GM12878 (cell line): ENCODE results near the gene RXFP1.

Source experiments
- STAT1 ChIP-seq: fragments of 450-650 bp; conservative IDR thresholded peaks from 2 replicates; pipeline ENCODE4 v1.6.1; 2014; ENCODE audit warnings: antibody characterized with exemption, mild to moderate bottlenecking
- WRNIP1 ChIP-seq: IDR thresholded peaks from 2 replicates; pipeline ENCODE4 v1.6.1; 2011; ENCODE audit warnings: low read depth, low read length, improper control_type of control experiment, borderline replicate concordance
- YBX1 ChIP-seq: fragments of 450-650 bp; IDR thresholded peaks from 2 replicates; pipeline ENCODE4 v1.6.1; 2016; ENCODE audit warnings: antibody characterized with exemption
- TF ChIP-seq, protein P1 (sequence below): IDR thresholded peaks from 2 replicates; pipeline ENCODE4 v1.6.1; 2011; ENCODE audit warnings: low read depth, low read length, improper control_type of control experiment, borderline replicate concordance
- TF ChIP-seq, protein P2 (sequence below), 3 experiments: IDR thresholded peaks in 2 of 3; conservative IDR thresholded peaks in 1 of 3; 2 replicates each; pipeline ENCODE4 v1.5.1; 2011; ENCODE audit warnings: low read depth in 3 of 3, low read length in 3 of 3, mild to moderate bottlenecking in 3 of 3, control low read depth in 2 of 3, moderate library complexity in 2 of 3, inconsistent platforms in 1 of 3, mixed read lengths in 1 of 3; ENCODE audit not compliant: control insufficient read depth in 2 of 3, insufficient read depth in 1 of 3; ENCODE audit errors: extremely low read depth in 1 of 3

GRCh38 chr4:158649111-158649680, 127.5 kb downstream of the RXFP1 start:
- TF ChIP-seq STAT1 (no peak), YBX1 (no peak), WRNIP1 (no peak)
- TF ChIP-seq, protein P1, sequence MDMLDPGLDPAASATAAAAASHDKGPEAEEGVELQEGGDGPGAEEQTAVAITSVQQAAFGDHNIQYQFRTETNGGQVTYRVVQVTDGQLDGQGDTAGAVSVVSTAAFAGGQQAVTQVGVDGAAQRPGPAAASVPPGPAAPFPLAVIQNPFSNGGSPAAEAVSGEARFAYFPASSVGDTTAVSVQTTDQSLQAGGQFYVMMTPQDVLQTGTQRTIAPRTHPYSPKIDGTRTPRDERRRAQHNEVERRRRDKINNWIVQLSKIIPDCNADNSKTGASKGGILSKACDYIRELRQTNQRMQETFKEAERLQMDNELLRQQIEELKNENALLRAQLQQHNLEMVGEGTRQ: no peak
- TF ChIP-seq, protein P2, sequence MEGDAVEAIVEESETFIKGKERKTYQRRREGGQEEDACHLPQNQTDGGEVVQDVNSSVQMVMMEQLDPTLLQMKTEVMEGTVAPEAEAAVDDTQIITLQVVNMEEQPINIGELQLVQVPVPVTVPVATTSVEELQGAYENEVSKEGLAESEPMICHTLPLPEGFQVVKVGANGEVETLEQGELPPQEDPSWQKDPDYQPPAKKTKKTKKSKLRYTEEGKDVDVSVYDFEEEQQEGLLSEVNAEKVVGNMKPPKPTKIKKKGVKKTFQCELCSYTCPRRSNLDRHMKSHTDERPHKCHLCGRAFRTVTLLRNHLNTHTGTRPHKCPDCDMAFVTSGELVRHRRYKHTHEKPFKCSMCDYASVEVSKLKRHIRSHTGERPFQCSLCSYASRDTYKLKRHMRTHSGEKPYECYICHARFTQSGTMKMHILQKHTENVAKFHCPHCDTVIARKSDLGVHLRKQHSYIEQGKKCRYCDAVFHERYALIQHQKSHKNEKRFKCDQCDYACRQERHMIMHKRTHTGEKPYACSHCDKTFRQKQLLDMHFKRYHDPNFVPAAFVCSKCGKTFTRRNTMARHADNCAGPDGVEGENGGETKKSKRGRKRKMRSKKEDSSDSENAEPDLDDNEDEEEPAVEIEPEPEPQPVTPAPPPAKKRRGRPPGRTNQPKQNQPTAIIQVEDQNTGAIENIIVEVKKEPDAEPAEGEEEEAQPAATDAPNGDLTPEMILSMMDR (IDR thresholded peaks at IDR 0.05 in 2 of 3, conservative IDR thresholded peaks at IDR 0.05 in 1 of 3; ENCODE audit: control insufficient read depth in 2 of 3, extremely low read depth in 1 of 3, insufficient read depth in 1 of 3, low read depth in 3 of 3, low read length in 3 of 3): no peak
